ENCODE measurements around the gene CHRNB4.
"Not testable (repeated sequence)": the region's sequence is repeated elsewhere in the genome, so short reads cannot be mapped to it uniquely, and the experiment has no call there.

Gene CHRNB4

DNA sequence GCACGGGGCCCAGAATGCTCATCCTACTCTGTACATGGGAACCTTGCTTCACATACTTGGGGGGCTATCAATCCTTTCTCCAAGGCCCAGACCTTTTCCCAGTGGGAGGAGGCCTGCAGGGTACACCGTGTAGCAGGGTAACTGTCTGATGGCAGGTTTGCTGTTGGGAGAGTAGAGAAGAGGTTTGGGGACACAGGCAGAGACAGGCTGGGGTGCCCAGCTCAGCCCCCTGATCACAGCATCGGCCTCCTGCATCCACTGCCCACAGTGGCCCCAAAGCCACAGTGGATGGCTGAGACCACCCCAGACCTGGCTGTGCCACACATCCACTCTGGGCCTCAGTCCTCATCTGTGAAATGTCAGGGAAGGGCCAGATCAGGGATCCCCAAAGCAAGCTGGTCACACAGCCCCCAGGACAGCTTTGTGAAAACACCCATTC, 25.8 kb downstream of the CHRNB4 start:
- no peak for FAIRE-seq

- FAIRE-seq = no peak
Observed at GRCh38 chr15:78614021-78614420, 27.0 kb downstream of the CHRNB4 start.

GRCh38 chr15:78609551-78609950, 31.5 kb downstream of the CHRNB4 start:
- not testable (repeated sequence) for FAIRE-seq

- no peak for FAIRE-seq
Observed at GRCh38 chr15:78605680-78606079, 35.3 kb downstream of the CHRNB4 start.

GRCh38 chr15:78605201-78605600, 35.8 kb downstream of the CHRNB4 start:
- FAIRE-seq = no peak

GRCh38 chr15:78604420-78604819, 36.6 kb downstream of the CHRNB4 start:
- no peak for FAIRE-seq

DNA sequence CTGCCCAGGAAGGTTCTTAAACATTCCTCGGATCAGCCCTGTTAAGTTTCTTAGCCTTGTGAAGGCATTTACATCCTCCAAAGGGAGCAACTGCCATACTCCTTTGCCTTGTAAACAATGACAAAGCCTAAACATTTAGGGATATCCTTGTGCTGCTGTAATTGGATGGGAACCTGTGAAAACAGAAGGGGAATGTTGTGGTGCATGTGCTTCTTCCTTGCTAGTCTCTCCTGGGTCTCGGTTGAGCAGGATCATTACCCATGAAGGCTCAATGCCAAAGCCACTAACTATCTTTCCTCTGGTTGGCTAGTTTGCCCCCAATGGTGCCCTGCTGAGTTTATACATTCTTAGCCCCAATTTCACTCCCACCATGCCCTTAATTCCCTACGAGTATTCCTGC, 37.5 kb downstream of the CHRNB4 start:
- no peak for FAIRE-seq

DNA sequence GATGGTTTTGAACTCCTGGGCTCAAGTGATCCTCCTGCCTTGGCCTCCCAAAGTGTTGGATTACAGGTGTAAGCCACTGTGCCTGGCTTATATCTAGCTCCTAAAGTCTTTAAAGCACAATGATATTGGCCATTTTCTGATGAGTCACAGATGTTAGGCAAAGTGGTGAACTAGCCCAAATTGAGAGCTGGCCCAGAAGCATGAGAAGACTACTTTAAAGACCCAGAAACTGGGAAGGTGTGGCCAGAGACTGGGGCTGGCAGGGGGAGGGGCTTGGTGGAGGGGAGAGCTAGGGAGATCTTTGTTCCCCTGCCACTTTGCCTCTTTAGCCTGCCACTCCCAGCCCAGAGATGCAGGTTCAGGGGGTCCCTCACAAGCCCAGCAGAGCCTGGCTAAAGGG, 41.8 kb downstream of the CHRNB4 start:
- no peak for FAIRE-seq

GRCh38 chr15:78598348-78598747, 42.7 kb downstream of the CHRNB4 start:
- no peak for FAIRE-seq

- FAIRE-seq = no peak
Observed at GRCh38 chr15:78597583-78597982, 43.4 kb downstream of the CHRNB4 start.

GRCh38 chr15:78574944-78575343, 66.1 kb downstream of the CHRNB4 start:
- no peak for FAIRE-seq

All from TTC549 (cell line).